A204.1 (cell line): ENCODE measurements around the gene PDCD1LG2.
"Not testable (repeated sequence)": the region's sequence is repeated elsewhere in the genome, so short reads cannot be mapped to it uniquely, and the experiment has no call there.

Experiments
- FAIRE-seq: peaks from 2 replicates; lab custom pipeline; 2012; peaks lifted over from hg19 to GRCh38; lab: Jason Lieb, UNC

The PDCD1LG2 gene

GRCh38 chr9:5566054-5566618 lies 55.8 kb downstream of the PDCD1LG2 start:
- no peak for FAIRE-seq

- no peak for FAIRE-seq
These were observed 58.5 kb downstream of the PDCD1LG2 start for GRCh38 chr9:5568868-5569267.

GRCh38 chr9:5569409-5569808 lies 59.1 kb downstream of the PDCD1LG2 start:
- FAIRE-seq, result no peak

GRCh38 chr9:5569891-5570290 lies 59.6 kb downstream of the PDCD1LG2 start:
- no peak for FAIRE-seq

- no peak for FAIRE-seq
These were observed 61.4 kb downstream of the PDCD1LG2 start for GRCh38 chr9:5571629-5572232.

- FAIRE-seq, result no peak
These were observed 63.8 kb downstream of the PDCD1LG2 start for GRCh38 chr9:5574097-5574496.

GRCh38 chr9:5575000-5575399 lies 64.7 kb downstream of the PDCD1LG2 start:
- no peak for FAIRE-seq

- no peak for FAIRE-seq
These were observed 66.9 kb downstream of the PDCD1LG2 start for GRCh38 chr9:5577225-5577624.

GRCh38 chr9:5578018-5578697 lies 67.8 kb downstream of the PDCD1LG2 start:
- no peak for FAIRE-seq

GRCh38 chr9:5578698-5579085 lies 68.4 kb downstream of the PDCD1LG2 start:
- FAIRE-seq, result no peak

GRCh38 chr9:5579881-5580280 lies 69.5 kb downstream of the PDCD1LG2 start:
- FAIRE-seq, result no peak

GRCh38 chr9:5580650-5581049 lies 70.3 kb downstream of the PDCD1LG2 start:
- no peak for FAIRE-seq

GRCh38 chr9:5581706-5582105 lies 71.4 kb downstream of the PDCD1LG2 start:
- not testable (repeated sequence) for FAIRE-seq

- FAIRE-seq, result no peak
These were observed 72.5 kb downstream of the PDCD1LG2 start for GRCh38 chr9:5582835-5583195.

GRCh38 chr9:5586391-5586802 lies 76.1 kb downstream of the PDCD1LG2 start:
- no peak for FAIRE-seq

GRCh38 chr9:5587024-5587423 lies 76.7 kb downstream of the PDCD1LG2 start:
- FAIRE-seq, result no peak

- FAIRE-seq, result no peak
These were observed 81.9 kb downstream of the PDCD1LG2 start for GRCh38 chr9:5592231-5592630.

GRCh38 chr9:5592904-5593303 lies 82.6 kb downstream of the PDCD1LG2 start:
- no peak for FAIRE-seq

GRCh38 chr9:5593904-5594303 lies 83.6 kb downstream of the PDCD1LG2 start:
- no peak for FAIRE-seq

GRCh38 chr9:5596173-5596572 lies 85.8 kb downstream of the PDCD1LG2 start:
- no peak for FAIRE-seq

GRCh38 chr9:5608298-5609225 lies 98.2 kb downstream of the PDCD1LG2 start:
- FAIRE-seq, result no peak

GRCh38 chr9:5609226-5609596 lies 98.9 kb downstream of the PDCD1LG2 start:
- FAIRE-seq, result no peak

- no peak for FAIRE-seq
These were observed 100.2 kb downstream of the PDCD1LG2 start for GRCh38 chr9:5610491-5610890.
